ENCODE data around the gene MOCS1.
A peak's percentile ranks its signal among the peaks of the same experiment; 100 is the strongest.
"Not testable (repeated sequence)": the region's sequence is repeated elsewhere in the genome, so short reads cannot be mapped to it uniquely, and the experiment has no call there.

The MOCS1 gene

DNA sequence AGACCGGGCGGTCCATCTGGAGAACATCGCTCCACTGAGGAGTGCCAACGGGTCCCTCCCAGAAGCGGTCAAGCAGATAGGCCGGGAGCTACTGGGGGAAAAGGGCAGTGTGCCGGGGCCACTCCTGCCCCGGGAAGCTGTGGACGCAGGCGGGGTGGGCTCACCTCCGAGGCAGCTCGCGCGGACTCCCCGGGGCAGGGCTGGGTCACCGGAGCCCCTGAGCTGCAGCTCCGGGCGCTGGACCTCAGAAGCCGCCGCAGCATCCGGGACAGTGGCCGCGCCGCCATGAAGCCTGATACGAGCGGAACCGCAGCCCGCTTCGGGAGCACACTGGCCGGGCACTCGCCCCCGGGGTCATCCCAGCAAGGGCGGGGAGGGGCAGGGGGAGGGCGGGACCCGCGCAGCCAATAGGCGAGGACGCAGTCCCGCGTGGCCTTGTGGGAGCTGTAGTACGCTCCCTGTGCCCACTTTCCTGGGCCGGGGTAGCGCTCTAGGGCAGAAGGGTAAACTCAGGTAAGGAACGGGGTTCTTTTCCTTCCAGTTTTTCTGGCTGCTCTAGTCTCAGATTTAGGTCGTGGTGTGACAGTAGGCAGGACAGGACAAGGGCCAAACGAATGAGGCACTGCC is at the start of gene MOCS1:
MOCS1 (minus strand) TSS at position 332 of the 627 bp plus-strand sequence; CDS start at position 287, 45 bp downstream.
- Histone ChIP-seq H3K27ac (ENCODE audit: low read length) (no peak within 1 kb of the TSS), H3K36me3 (ENCODE audit: control insufficient read depth, low read depth, low read length) (no peaks in the 10 kb centered on the region), H3K9ac (ENCODE audit: low read length) (peak within 1 kb of the TSS; percentile 61), H3K27me3 (ENCODE audit: control insufficient read depth, insufficient read depth, low read length) (peaks cover 4% of the 10 kb centered on the region), H3K9me3 (ENCODE audit: control insufficient read depth, low read depth, low read length) (no peaks in the 10 kb centered on the region), H3K4me1 (ENCODE audit: control insufficient read depth, low read depth, low read length) (peaks cover 26% of the 10 kb centered on the region), H3K4me3 (ENCODE audit: low read length) (peak within 1 kb of the TSS; percentile 83)

DNA sequence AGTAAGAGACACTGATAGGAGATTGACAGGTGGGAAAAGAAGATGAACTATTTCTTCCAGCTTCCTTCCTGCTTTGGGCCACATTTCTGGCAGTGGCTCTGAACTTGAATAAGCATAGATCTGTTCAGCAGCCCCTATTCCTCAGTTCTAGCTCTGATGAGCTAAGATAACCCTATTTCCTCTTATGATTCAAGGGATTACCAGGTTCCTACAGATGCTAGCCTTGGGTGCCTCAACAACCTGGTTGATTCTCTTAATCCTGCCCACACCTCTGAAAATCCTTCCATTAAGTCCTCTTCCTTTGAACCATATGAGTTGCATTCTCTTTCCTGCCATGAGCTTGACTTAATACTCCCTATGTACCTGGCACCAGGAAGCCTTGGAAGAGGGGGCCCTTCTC is 49.8 kb upstream of the MOCS1 start:
- H3K27ac ChIP-seq (ENCODE audit: low read length), result no peak overlapping the region
- H3K4me3 ChIP-seq (ENCODE audit: low read length), result no peak overlapping the region
- H3K9ac ChIP-seq (ENCODE audit: low read length), result no peak overlapping the region
- no peaks in the 10 kb centered on the region for H3K27me3 ChIP-seq (ENCODE audit: control insufficient read depth, insufficient read depth, low read length)
- peaks cover 5% of the 10 kb centered on the region for H3K4me1 ChIP-seq (ENCODE audit: control insufficient read depth, low read depth, low read length)
- H3K9me3 ChIP-seq (ENCODE audit: control insufficient read depth, low read depth, low read length), result no peaks in the 10 kb centered on the region
- no peaks in the 10 kb centered on the region for H3K36me3 ChIP-seq (ENCODE audit: control insufficient read depth, low read depth, low read length)

DNA sequence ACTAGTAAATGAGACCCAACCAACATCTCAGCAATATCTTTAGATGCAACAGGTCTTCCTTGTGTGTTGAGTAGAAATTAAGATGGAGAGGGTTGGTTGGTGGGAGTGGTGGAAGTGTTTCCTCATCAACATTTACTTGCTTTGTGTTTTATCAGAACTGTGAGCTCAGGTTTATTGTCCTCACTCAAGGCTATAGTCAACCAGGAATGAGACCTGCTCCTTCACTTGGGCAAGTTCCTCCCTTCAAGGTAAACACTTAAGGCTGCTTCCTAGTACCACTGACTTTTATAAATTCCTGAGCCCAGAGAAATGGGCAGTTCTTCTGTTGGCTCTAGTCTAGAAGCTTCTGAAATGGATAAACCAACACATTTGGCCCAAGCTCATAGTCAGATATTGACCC is 48.9 kb upstream of the MOCS1 start:
- Histone ChIP-seq H3K4me3 (ENCODE audit: low read length) (no peak overlapping the region), H3K9ac (ENCODE audit: low read length) (no peak overlapping the region), H3K9me3 (ENCODE audit: control insufficient read depth, low read depth, low read length) (no peaks in the 10 kb centered on the region), H3K4me1 (ENCODE audit: control insufficient read depth, low read depth, low read length) (peaks cover 5% of the 10 kb centered on the region), H3K27ac (ENCODE audit: low read length) (no peak overlapping the region), H3K27me3 (ENCODE audit: control insufficient read depth, insufficient read depth, low read length) (no peaks in the 10 kb centered on the region), H3K36me3 (ENCODE audit: control insufficient read depth, low read depth, low read length) (no peaks in the 10 kb centered on the region)

DNA sequence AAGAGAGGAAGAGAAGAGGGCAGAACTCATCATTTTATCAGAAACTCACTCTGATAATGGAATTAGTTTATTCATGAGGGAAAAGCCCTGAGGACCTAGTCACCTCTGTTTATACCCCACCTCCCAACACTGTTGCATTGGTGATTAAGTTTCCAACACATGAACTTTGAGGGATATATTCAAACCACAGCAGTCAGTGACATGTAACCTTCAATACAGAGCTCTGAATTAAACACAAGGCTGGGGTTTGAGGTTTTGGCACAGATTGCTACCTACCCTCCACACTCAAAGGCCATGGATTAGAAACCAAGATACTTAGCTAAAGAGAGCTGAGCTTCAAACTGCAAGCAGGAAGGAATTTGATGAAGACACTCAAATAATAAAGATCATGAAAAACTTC is 48.5 kb upstream of the MOCS1 start:
- Histone ChIP-seq H3K27ac (ENCODE audit: low read length) (no peak overlapping the region), H3K9ac (ENCODE audit: low read length) (no peak overlapping the region), H3K9me3 (ENCODE audit: control insufficient read depth, low read depth, low read length) (no peaks in the 10 kb centered on the region), H3K36me3 (ENCODE audit: control insufficient read depth, low read depth, low read length) (no peaks in the 10 kb centered on the region), H3K4me3 (ENCODE audit: low read length) (no peak overlapping the region), H3K27me3 (ENCODE audit: control insufficient read depth, insufficient read depth, low read length) (no peaks in the 10 kb centered on the region), H3K4me1 (ENCODE audit: control insufficient read depth, low read depth, low read length) (peaks cover 5% of the 10 kb centered on the region)

DNA sequence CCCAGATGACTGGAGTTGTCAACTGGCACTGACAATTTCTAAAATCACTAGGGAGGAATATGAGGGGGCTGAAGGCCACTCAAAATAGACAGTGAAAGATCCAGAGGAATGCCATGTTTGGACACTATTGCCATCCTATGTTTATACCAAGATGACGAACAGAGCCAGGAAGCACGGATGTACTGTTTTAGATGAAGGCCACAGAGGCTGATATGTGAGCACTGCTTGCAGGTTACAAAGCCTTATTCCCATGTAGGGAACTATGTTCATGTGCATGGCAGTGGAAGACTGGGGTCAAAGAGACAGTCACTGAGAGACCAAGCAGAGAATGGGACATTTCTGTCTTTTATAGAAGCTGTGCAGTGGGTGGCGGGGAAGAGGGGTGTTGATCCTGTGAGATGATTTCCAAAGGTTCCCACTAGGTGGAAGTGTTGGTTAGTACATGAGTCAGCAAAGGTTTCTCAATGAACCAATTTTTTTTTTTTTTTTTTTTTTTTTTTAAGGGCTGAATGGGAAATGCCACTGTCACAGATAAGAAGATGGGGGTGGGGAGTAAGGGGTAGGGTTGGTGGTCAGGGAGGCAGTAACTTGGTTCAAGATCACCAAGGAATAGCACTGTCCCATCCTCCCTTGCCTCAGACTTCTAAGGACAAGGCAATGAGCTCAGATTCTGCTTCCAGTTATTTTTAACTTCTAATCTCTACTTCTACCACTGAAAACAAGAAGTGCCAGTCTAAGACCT is 46.7 kb upstream of the MOCS1 start:
- Histone ChIP-seq H3K4me3 (ENCODE audit: low read length) (no peak overlapping the region), H3K27me3 (ENCODE audit: control insufficient read depth, insufficient read depth, low read length) (no peaks in the 10 kb centered on the region), H3K9me3 (ENCODE audit: control insufficient read depth, low read depth, low read length) (no peaks in the 10 kb centered on the region), H3K9ac (ENCODE audit: low read length) (no peak overlapping the region), H3K4me1 (ENCODE audit: control insufficient read depth, low read depth, low read length) (peaks cover 5% of the 10 kb centered on the region), H3K36me3 (ENCODE audit: control insufficient read depth, low read depth, low read length) (no peaks in the 10 kb centered on the region), H3K27ac (ENCODE audit: low read length) (no peak overlapping the region)

DNA sequence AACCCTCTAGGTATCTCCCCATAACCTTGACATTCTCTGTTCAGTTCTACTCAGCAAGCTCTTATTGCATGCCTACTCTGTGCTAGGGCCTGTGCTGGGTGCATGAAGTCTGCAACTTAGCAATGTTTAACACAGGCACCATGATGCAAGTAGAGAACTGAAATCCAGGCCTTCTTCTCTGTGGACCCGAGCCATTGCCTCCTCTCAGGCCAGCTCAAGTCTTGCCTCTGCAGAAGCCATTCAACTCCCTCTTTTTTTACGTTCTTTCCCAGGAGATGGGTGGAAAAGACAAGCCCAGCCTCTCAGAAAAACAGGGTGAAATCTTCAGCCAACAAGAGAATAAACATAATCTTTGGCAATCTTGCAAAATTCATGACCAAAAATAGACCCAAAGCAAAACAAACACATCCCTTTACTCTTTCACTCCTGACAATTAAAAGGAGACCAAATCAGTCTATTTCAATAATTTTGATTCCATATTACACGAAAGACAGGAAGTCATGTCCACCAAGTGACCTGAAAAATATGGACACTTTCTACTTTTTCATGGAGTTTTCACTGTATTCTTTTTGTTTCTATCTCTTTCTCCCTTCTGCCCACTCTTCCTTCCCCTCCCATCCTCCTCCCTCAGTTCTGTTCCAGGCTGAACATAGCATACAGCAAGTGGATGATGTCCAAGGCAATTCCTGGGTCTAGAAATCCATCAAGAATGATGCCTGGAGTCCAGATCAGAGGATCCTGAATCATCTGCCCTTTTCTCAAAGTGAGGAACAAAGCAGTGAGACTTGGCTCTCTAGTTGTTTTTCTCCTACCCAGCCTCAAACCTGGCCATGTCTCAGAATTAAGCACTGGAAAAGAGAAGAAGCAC is 45.4 kb upstream of the MOCS1 start:
- H3K9ac ChIP-seq (ENCODE audit: low read length), result no peak overlapping the region
- no peak overlapping the region for H3K4me3 ChIP-seq (ENCODE audit: low read length)
- peaks cover 5% of the 10 kb centered on the region for H3K4me1 ChIP-seq (ENCODE audit: control insufficient read depth, low read depth, low read length)
- H3K27ac ChIP-seq (ENCODE audit: low read length), result no peak overlapping the region
- H3K27me3 ChIP-seq (ENCODE audit: control insufficient read depth, insufficient read depth, low read length), result no peaks in the 10 kb centered on the region
- H3K9me3 ChIP-seq (ENCODE audit: control insufficient read depth, low read depth, low read length), result no peaks in the 10 kb centered on the region
- no peaks in the 10 kb centered on the region for H3K36me3 ChIP-seq (ENCODE audit: control insufficient read depth, low read depth, low read length)

DNA sequence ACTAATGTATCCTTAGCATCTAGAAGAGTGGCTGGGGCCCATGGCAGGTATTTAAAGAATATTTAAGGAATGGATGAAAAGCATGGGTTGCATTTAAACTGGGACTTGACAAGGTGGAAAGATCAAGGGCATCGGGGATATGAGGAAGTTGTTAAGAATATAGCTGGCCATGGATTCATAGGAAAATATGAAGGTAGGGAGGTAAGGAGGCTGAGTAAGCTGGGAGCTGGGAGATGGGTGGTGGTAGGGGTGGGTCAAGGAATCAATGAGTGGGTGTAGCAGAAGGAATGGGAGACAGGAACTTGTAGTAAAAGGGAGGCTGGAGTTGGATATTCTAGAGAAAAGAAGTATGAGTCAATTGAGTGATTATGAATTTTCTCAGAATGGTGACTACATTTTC is 44.0 kb upstream of the MOCS1 start:
- Histone ChIP-seq H3K4me3 (ENCODE audit: low read length) (no peak overlapping the region), H3K27ac (ENCODE audit: low read length) (no peak overlapping the region), H3K4me1 (ENCODE audit: control insufficient read depth, low read depth, low read length) (peaks cover 5% of the 10 kb centered on the region), H3K27me3 (ENCODE audit: control insufficient read depth, insufficient read depth, low read length) (no peaks in the 10 kb centered on the region), H3K36me3 (ENCODE audit: control insufficient read depth, low read depth, low read length) (no peaks in the 10 kb centered on the region), H3K9me3 (ENCODE audit: control insufficient read depth, low read depth, low read length) (no peaks in the 10 kb centered on the region), H3K9ac (ENCODE audit: low read length) (no peak overlapping the region)

DNA sequence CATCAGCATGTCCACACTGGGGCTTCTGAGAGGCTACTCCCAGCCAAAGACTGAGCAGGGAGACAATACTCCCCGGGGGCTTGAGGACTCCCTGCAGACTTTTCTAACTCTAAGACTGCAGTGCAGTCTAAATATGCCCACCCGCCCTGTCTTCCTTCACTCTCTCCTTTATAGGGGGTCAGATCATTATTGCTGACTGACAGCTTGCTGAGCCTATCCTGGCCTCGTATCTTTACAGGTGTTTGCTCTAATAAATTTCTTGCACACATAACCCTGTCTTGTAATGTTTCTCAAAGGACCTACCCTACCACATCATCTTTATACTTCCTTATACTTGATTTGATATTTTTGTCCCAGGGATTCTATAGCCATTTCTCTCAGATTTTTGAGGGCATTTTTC is 39.4 kb upstream of the MOCS1 start:
- H3K27me3 ChIP-seq (ENCODE audit: control insufficient read depth, insufficient read depth, low read length), result no peaks in the 10 kb centered on the region

DNA sequence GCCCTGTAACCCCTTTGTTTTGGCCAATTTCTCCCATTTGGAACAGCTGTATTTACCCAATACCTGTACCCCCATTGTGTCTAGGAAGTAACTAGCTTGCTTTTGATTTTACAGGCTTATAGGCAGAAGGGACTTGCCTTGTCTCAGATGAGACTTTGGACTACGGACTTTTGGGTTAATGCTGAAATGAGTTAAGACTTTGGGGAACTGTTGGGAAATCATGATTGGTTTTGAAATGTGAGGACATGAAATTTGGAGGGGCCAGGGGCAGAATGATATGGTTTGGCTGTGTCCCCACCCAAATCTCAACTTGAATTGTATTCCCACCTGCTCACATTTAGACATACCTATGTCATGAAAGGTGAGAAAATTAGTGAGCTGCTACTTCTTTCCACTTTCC is 38.5 kb upstream of the MOCS1 start:
- not testable (repeated sequence) for H3K27me3 ChIP-seq (ENCODE audit: control insufficient read depth, insufficient read depth, low read length); H3K4me1 ChIP-seq (ENCODE audit: control insufficient read depth, low read depth, low read length); H3K27ac ChIP-seq (ENCODE audit: low read length); H3K4me3 ChIP-seq (ENCODE audit: low read length); H3K9me3 ChIP-seq (ENCODE audit: control insufficient read depth, low read depth, low read length); H3K9ac ChIP-seq (ENCODE audit: low read length); H3K36me3 ChIP-seq (ENCODE audit: control insufficient read depth, low read depth, low read length)

More for the DNA sequence above, 39.4 kb upstream of the MOCS1 start:
- no peaks in the 10 kb centered on the region for H3K36me3 ChIP-seq (ENCODE audit: control insufficient read depth, low read depth, low read length)
- no peak overlapping the region for H3K27ac ChIP-seq (ENCODE audit: low read length)
- no peaks in the 10 kb centered on the region for H3K9me3 ChIP-seq (ENCODE audit: control insufficient read depth, low read depth, low read length)
- H3K9ac ChIP-seq (ENCODE audit: low read length), result no peak overlapping the region
- no peaks in the 10 kb centered on the region for H3K4me1 ChIP-seq (ENCODE audit: control insufficient read depth, low read depth, low read length)
- H3K4me3 ChIP-seq (ENCODE audit: low read length), result no peak overlapping the region

DNA sequence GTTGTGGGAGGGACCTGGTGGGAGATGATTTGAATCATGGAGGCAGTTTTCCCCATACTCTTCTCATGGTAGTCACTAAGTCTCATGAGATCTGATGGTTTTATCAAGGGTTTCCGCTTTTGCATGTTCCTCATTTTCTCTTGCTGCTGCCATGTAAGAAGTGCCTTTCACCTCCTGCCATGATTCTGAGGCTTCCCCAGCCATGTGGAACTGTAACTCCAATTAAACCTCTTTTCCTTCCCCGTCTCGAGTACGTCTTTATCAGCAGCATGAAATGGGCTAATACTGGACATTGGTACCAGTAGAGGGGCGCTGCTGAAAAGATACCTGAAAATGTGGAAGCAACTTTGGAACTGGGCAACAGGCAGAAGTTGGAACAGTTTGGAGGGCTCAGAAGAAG is 36.9 kb upstream of the MOCS1 start:
- H3K36me3 ChIP-seq (ENCODE audit: control insufficient read depth, low read depth, low read length); H3K4me1 ChIP-seq (ENCODE audit: control insufficient read depth, low read depth, low read length); H3K27me3 ChIP-seq (ENCODE audit: control insufficient read depth, insufficient read depth, low read length); H3K4me3 ChIP-seq (ENCODE audit: low read length); H3K9me3 ChIP-seq (ENCODE audit: control insufficient read depth, low read depth, low read length); H3K9ac ChIP-seq (ENCODE audit: low read length); H3K27ac ChIP-seq (ENCODE audit: low read length): not testable (repeated sequence)

DNA sequence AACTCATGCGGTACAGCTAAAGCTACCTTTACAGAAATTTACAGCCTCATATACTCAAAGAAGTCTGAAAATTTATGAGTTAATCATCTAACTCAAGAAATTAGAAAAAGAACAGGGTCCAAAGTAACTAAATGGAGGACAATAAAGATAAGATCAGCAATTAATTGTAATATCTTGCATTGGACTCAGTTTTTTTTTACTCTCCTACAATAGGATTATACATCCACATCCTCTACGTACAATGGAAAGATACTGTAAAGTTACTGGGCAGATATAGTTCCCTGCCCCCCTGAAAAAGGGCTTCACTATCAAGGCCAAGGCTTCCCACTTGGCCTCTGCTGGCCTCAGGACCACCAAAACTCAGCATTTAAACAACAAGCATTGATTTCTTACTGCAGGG is 31.5 kb upstream of the MOCS1 start:
- no peak overlapping the region for H3K9ac ChIP-seq (ENCODE audit: low read length)

More for the DNA sequence above, 31.5 kb upstream of the MOCS1 start:
- no peaks in the 10 kb centered on the region for H3K9me3 ChIP-seq (ENCODE audit: control insufficient read depth, low read depth, low read length)
- H3K4me1 ChIP-seq (ENCODE audit: control insufficient read depth, low read depth, low read length), result no peaks in the 10 kb centered on the region
- no peaks in the 10 kb centered on the region for H3K36me3 ChIP-seq (ENCODE audit: control insufficient read depth, low read depth, low read length)
- H3K27ac ChIP-seq (ENCODE audit: low read length), result no peak overlapping the region
- no peak overlapping the region for H3K4me3 ChIP-seq (ENCODE audit: low read length)
- no peaks in the 10 kb centered on the region for H3K27me3 ChIP-seq (ENCODE audit: control insufficient read depth, insufficient read depth, low read length)

Measured in iPS-18a (cell line).